HepG2 (cell line): ENCODE measurements around the gene PHACTR3. TPM values are rescaled to one million over a fixed set of nuclear protein-coding genes. Genes with fewer than 3 reads are reported as not detected.

Experiments
- ATAC-seq: fragments of 200-7000 bp; cut with Tn5 transposase; 3 replicates; pipeline ENCODE4 v1.9.1; 2020; ENCODE audit warnings: mild to moderate bottlenecking, moderate library complexity
- BruUV-seq: library from RNA; stranded (reverse); fragments of 400-500 nt; replicated peaks from 2 replicates; lab custom pipeline; 2021; lab: Mats Ljungman, UMichigan
- CTCF ChIA-PET: fragments of 300-600 bp; formaldehyde crosslinking; extraction: SDS; loops from one replicate; lab custom pipeline; 2021; ENCODE audit warnings: low total read pairs, inconsistent platforms, low intra/inter-chr PET ratio; lab: Yijun Ruan, JAX
- POLR2A ChIA-PET: fragments of 350-600 bp; sonication (Branson Sonifier 250); formaldehyde crosslinking; loops from one replicate; lab custom pipeline; 2020; ENCODE audit warnings: antibody characterized with exemption, inconsistent platforms; lab: Yijun Ruan, JAX
- DNase-seq: peaks from one replicate; pipeline ENCODE4 v3.0.0-alpha.2; 2015; ENCODE audit warnings: low spot score
- FAIRE-seq: peaks from 3 replicates; lab custom pipeline; 2011; peaks lifted over from hg19 to GRCh38; lab: Jason Lieb, UNC
- H2AFZ ChIP-seq: one replicate; pipeline ENCODE4 v1.6.1; 2011; ENCODE audit warnings: low read length, inconsistent platforms
- H3K27ac ChIP-seq: fragments of 300-600 bp; 3 replicates; pipeline ENCODE4 v1.8.0; 2011; ENCODE audit warnings: mixed run types, mild to moderate bottlenecking, mixed read lengths, low read length, inconsistent platforms; ENCODE audit not compliant: insufficient read depth; ENCODE audit errors: extremely low read length
- H3K27me3 ChIP-seq, 2 experiments: fragments of 200-600 bp in 1 of 2; 2 replicates in 1 of 2; 3 replicates in 1 of 2; pipeline versions ENCODE4 v1.6.0 to v1.8.0; 2011; ENCODE audit warnings: low read length in 2 of 2, mild to moderate bottlenecking in 2 of 2, moderate library complexity in 2 of 2, inconsistent platforms in 1 of 2; ENCODE audit not compliant: insufficient read depth in 2 of 2, control insufficient read depth in 1 of 2
- H3K36me3 ChIP-seq, 2 experiments: fragments of 200-600 bp in 1 of 2; replicated peaks in 1 of 2; 2 replicates in 1 of 2; 3 replicates in 1 of 2; pipeline versions ENCODE4 v1.5.1 to v1.8.0; 2011; ENCODE audit warnings: low read length in 2 of 2, inconsistent platforms in 1 of 2; ENCODE audit not compliant: insufficient read depth in 2 of 2, control insufficient read depth in 1 of 2
- H3K4me1 ChIP-seq: 2 replicates; pipeline ENCODE4 v1.5.1; 2012; ENCODE audit warnings: low read length, inconsistent platforms; ENCODE audit not compliant: insufficient read depth
- H3K4me2 ChIP-seq: 2 replicates; pipeline ENCODE4 v1.6.0; 2011; ENCODE audit warnings: low read depth, low read length, inconsistent platforms
- H3K4me3 ChIP-seq, 3 experiments: fragments of 200-600 bp in 1 of 3; sonication (generic), shearing (Covaris generic) in 1 of 3; replicated peaks in 1 of 3; 2 replicates each; pipeline ENCODE4 v1.5.1; 2011 to 2016; ENCODE audit warnings: low read length in 3 of 3, inconsistent platforms in 2 of 3, low read depth in 2 of 3, mild to moderate bottlenecking in 2 of 3, control low read depth in 1 of 3, mixed read lengths in 1 of 3; ENCODE audit not compliant: insufficient read depth in 1 of 3
- H3K79me2 ChIP-seq: one replicate; pipeline ENCODE4 v1.6.1; 2011; ENCODE audit warnings: low read length, inconsistent platforms; ENCODE audit not compliant: insufficient read depth
- H3K9ac ChIP-seq: 2 replicates; pipeline ENCODE4 v1.6.0; 2011; ENCODE audit warnings: mild to moderate bottlenecking, low read depth, low read length, inconsistent platforms; ENCODE audit not compliant: insufficient read depth
- H3K9me3 ChIP-seq: 2 replicates; pipeline ENCODE4 v1.5.1; 2012; ENCODE audit warnings: mild to moderate bottlenecking, low read length
- H4K20me1 ChIP-seq: 2 replicates; pipeline ENCODE4 v1.6.0; 2011; ENCODE audit warnings: inconsistent platforms, mild to moderate bottlenecking, low read length, moderate library complexity; ENCODE audit not compliant: insufficient read depth
- ATF7-NPFF ChIP-seq: sonication (generic); formaldehyde crosslinking; IDR thresholded peaks from 2 replicates; pipeline ENCODE4 v1.8.1; 2023; ENCODE audit warnings: mild to moderate bottlenecking, low read depth, missing genetic modification reagents, moderate library complexity
- HNRNPL ChIP-seq: fragments of 200-400 bp; formaldehyde crosslinking; IDR thresholded peaks from 2 replicates; pipeline ENCODE4 v1.6.1; 2017; ENCODE audit warnings: mild to moderate bottlenecking, low read depth, low read length
- MTF2 ChIP-seq: sonication (generic); formaldehyde crosslinking; IDR thresholded peaks from 2 replicates; pipeline ENCODE4 v1.5.0; 2020; ENCODE audit warnings: missing genetic modification reagents, borderline replicate concordance
- MYC ChIP-seq: sonication (generic); formaldehyde crosslinking; IDR thresholded peaks from 2 replicates; pipeline ENCODE4 v1.9.0; 2021; ENCODE audit warnings: missing genetic modification reagents, borderline replicate concordance
- NFE2 ChIP-seq: sonication (generic); formaldehyde crosslinking; IDR thresholded peaks from 2 replicates; pipeline ENCODE4 v1.4.0; 2020; ENCODE audit warnings: missing genetic modification reagents
- PHB2 ChIP-seq: fragments of 450-650 bp; IDR thresholded peaks from 2 replicates; pipeline ENCODE4 v1.6.1; 2018; ENCODE audit not compliant: partially characterized antibody
- PHF21A ChIP-seq: sonication (generic); formaldehyde crosslinking; IDR thresholded peaks from 2 replicates; pipeline ENCODE4 v1.5.0; 2020; ENCODE audit warnings: mild to moderate bottlenecking, missing genetic modification reagents
- RARG ChIP-seq: sonication (generic); formaldehyde crosslinking; IDR thresholded peaks from 2 replicates; pipeline ENCODE4 v1.4.0; 2020; ENCODE audit warnings: low read depth, mild to moderate bottlenecking, missing genetic modification reagents
- SMC3 ChIP-seq: IDR thresholded peaks from 2 replicates; pipeline ENCODE4 v1.6.1; 2011; ENCODE audit warnings: low read length, improper control_type of control experiment
- SYNCRIP ChIP-seq: fragments of 200-400 bp; formaldehyde crosslinking; IDR thresholded peaks from 2 replicates; pipeline ENCODE4 v1.6.1; 2018; ENCODE audit warnings: mild to moderate bottlenecking, low read depth, low read length; ENCODE audit not compliant: insufficient read depth
- ZNF326 ChIP-seq: sonication (generic); formaldehyde crosslinking; IDR thresholded peaks from 2 replicates; pipeline ENCODE4 v1.4.0; 2020; ENCODE audit warnings: missing genetic modification reagents, borderline replicate concordance
- ZNF329 ChIP-seq: sonication (generic); formaldehyde crosslinking; IDR thresholded peaks from 2 replicates; pipeline ENCODE4 v1.9.0; 2021; ENCODE audit warnings: low read depth, mild to moderate bottlenecking, missing genetic modification reagents
- ZNF83 ChIP-seq: sonication (generic); formaldehyde crosslinking; IDR thresholded peaks from 2 replicates; pipeline ENCODE4 v1.4.0; 2020; ENCODE audit warnings: missing genetic modification reagents, mild to moderate bottlenecking, borderline replicate concordance
- ZNF850 ChIP-seq: sonication (generic); formaldehyde crosslinking; conservative IDR thresholded peaks from 2 replicates; pipeline ENCODE4 v1.9.0; 2021; ENCODE audit warnings: mild to moderate bottlenecking, missing genetic modification reagents
- WGBS: methylation state at CpG from one replicate; pipeline ENCODE4 v1.1.6; 2017; ENCODE audit warnings: low lambda C conversion rate; 5-methylcytosine and 5-hydroxymethylcytosine counted together
- in situ Hi-C: cut with HindIII; loops from 2 replicates; pipeline ENCODE4 v1.10.0; 2017; ENCODE audit warnings: low pct_unique_long_range_greater_than_20kb; ENCODE audit not compliant: extremely low pct_ligation_motif_present
- intact Hi-C: fragments of 100-400 bp; cut with micrococcal nuclease; formaldehyde crosslinking; loops from one replicate; pipeline ENCODE4 v1.10.0; 2022; ENCODE audit not compliant: unreplicated experiment
- polyA plus RNA-seq, 8 experiments: library from polyadenylated mRNA; depleted of rRNA in 3 of 8; stranded (reverse) in 7 of 8; unstranded in 1 of 8; fragments of >200 nt; fragmentation: Illumina TruSeq in 4 of 8; extraction: Trizol in 4 of 8; gene quantifications; 2 replicates each; pipeline versions ENCODE4 v1.2.1 to v1.2.3, GENCODE V29; 2011 to 2016; ENCODE audit warnings: low read depth in 4 of 8, missing spikeins in 1 of 8, mixed read lengths in 1 of 8; ENCODE audit not compliant: insufficient read depth in 1 of 8
- total RNA-seq, 5 experiments: library from RNA; depleted of rRNA; stranded (reverse); fragments of >200 nt; fragmentation: Illumina TruSeq; extraction: Trizol; gene quantifications; 2 replicates each; pipeline ENCODE4 v1.2.3, GENCODE V29; 2016; ENCODE audit warnings: low read depth in 1 of 5
- TF ChIP-seq, protein P1 (sequence below): sonication (generic); formaldehyde crosslinking; IDR thresholded peaks from 2 replicates; pipeline ENCODE4 v1.8.1; 2022; ENCODE audit warnings: low read depth, mild to moderate bottlenecking, missing genetic modification reagents
- TF ChIP-seq, protein P2 (sequence below): sonication (generic); formaldehyde crosslinking; IDR thresholded peaks from 2 replicates; pipeline ENCODE4 v1.4.0; 2020; ENCODE audit warnings: missing genetic modification reagents

The PHACTR3 gene
- total and polyA plus RNA-seq, 2 of the 13 experiments (the other 11 are each of a cell fraction or from before 2014, with no cell fraction given) = not detected

GRCh38 chr20:59831024-59831915 is 226.9 kb downstream of the PHACTR3 start:
- Histone ChIP-seq H3K27me3 (peaks cover 20 to 35% of the 10 kb centered on the region in 2 experiments), H3K4me3 (no peak overlapping the region), H2AFZ (no peak overlapping the region), H3K9ac (no peak overlapping the region), H3K27ac (no peak overlapping the region), H3K4me1 (no peaks in the 10 kb centered on the region), H3K4me2 (no peak overlapping the region), H3K79me2 (no peaks in the 10 kb centered on the region), H4K20me1 (no peaks in the 10 kb centered on the region; the same call in 1 of the 2 replicates), H3K36me3 (no peaks in the 10 kb centered on the region), H3K9me3 (no peaks in the 10 kb centered on the region)
- 21% methylated on average over 21 of the region's 23 CpGs for WGBS
- ATAC-seq = no peak
- no TSS peak for BruUV-seq
- ChIA-PET CTCF (no interaction called here), POLR2A (no interaction called here)
- in situ Hi-C loops (no loop called here), intact Hi-C loops (no loop called here)
- DNase-seq = no peak
- TF ChIP-seq ZNF850 (no peak), SYNCRIP (no peak), HNRNPL (no peak), PHF21A (no peak), ZNF326 (CRISPR knock-in tag) (no peak), PHB2 (no peak), MTF2 (no peak), ATF7-NPFF (CRISPR knock-in tag) (no peak), NFE2 (CRISPR knock-in tag) (no peak), MYC (no peak), SMC3 (no peak), RARG (no peak), ZNF83 (CRISPR knock-in tag) (no peak), ZNF329 (CRISPR knock-in tag) (no peak)
- TF ChIP-seq, protein P1, sequence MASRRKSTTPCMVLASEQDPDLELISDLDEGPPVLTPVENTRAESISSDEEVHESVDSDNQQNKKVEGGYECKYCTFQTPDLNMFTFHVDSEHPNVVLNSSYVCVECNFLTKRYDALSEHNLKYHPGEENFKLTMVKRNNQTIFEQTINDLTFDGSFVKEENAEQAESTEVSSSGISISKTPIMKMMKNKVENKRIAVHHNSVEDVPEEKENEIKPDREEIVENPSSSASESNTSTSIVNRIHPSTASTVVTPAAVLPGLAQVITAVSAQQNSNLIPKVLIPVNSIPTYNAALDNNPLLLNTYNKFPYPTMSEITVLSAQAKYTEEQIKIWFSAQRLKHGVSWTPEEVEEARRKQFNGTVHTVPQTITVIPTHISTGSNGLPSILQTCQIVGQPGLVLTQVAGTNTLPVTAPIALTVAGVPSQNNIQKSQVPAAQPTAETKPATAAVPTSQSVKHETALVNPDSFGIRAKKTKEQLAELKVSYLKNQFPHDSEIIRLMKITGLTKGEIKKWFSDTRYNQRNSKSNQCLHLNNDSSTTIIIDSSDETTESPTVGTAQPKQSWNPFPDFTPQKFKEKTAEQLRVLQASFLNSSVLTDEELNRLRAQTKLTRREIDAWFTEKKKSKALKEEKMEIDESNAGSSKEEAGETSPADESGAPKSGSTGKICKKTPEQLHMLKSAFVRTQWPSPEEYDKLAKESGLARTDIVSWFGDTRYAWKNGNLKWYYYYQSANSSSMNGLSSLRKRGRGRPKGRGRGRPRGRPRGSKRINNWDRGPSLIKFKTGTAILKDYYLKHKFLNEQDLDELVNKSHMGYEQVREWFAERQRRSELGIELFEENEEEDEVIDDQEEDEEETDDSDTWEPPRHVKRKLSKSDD (CRISPR knock-in tag) = no peak
- TF ChIP-seq, protein P2, sequence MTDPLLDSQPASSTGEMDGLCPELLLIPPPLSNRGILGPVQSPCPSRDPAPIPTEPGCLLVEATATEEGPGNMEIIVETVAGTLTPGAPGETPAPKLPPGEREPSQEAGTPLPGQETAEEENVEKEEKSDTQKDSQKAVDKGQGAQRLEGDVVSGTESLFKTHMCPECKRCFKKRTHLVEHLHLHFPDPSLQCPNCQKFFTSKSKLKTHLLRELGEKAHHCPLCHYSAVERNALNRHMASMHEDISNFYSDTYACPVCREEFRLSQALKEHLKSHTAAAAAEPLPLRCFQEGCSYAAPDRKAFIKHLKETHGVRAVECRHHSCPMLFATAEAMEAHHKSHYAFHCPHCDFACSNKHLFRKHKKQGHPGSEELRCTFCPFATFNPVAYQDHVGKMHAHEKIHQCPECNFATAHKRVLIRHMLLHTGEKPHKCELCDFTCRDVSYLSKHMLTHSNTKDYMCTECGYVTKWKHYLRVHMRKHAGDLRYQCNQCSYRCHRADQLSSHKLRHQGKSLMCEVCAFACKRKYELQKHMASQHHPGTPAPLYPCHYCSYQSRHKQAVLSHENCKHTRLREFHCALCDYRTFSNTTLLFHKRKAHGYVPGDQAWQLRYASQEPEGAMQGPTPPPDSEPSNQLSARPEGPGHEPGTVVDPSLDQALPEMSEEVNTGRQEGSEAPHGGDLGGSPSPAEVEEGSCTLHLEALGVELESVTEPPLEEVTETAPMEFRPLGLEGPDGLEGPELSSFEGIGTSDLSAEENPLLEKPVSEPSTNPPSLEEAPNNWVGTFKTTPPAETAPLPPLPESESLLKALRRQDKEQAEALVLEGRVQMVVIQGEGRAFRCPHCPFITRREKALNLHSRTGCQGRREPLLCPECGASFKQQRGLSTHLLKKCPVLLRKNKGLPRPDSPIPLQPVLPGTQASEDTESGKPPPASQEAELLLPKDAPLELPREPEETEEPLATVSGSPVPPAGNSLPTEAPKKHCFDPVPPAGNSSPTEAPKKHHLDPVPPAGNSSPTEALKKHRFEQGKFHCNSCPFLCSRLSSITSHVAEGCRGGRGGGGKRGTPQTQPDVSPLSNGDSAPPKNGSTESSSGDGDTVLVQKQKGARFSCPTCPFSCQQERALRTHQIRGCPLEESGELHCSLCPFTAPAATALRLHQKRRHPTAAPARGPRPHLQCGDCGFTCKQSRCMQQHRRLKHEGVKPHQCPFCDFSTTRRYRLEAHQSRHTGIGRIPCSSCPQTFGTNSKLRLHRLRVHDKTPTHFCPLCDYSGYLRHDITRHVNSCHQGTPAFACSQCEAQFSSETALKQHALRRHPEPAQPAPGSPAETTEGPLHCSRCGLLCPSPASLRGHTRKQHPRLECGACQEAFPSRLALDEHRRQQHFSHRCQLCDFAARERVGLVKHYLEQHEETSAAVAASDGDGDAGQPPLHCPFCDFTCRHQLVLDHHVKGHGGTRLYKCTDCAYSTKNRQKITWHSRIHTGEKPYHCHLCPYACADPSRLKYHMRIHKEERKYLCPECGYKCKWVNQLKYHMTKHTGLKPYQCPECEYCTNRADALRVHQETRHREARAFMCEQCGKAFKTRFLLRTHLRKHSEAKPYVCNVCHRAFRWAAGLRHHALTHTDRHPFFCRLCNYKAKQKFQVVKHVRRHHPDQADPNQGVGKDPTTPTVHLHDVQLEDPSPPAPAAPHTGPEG (CRISPR knock-in tag) = no peak
- no peak for FAIRE-seq
